GM19238 (cell line): ENCODE measurements around the gene NR5A2.

Experiments used
- DNase-seq: peaks from one replicate; pipeline ENCODE4 v3.0.0; 2011; ENCODE audit warnings: low spot score; ENCODE audit not compliant: insufficient read length

The NR5A2 gene

GRCh38 chr1:200027264-200027823 lies at the start of gene NR5A2:
NR5A2 (plus strand) TSS chr1:200027710; CDS start chr1:200027848, 138 bp downstream.
- DNase-seq, result no peak

- no peak for DNase-seq
Measured at GRCh38 chr1:199978408-199978940, 49.0 kb upstream of the NR5A2 start.

GRCh38 chr1:199979071-199979470 lies 48.4 kb upstream of the NR5A2 start:
- no peak for DNase-seq

GRCh38 chr1:199981584-199981983 lies 45.9 kb upstream of the NR5A2 start:
- DNase-seq, result no peak

GRCh38 chr1:199982606-199983005 lies 44.9 kb upstream of the NR5A2 start:
- no peak for DNase-seq

- no peak for DNase-seq
Measured at GRCh38 chr1:199983531-199983930, 44.0 kb upstream of the NR5A2 start.

- DNase-seq, result no peak
Measured at GRCh38 chr1:199995096-199995685, 32.3 kb upstream of the NR5A2 start.

- no peak for DNase-seq
Measured at GRCh38 chr1:200005165-200005564, 22.3 kb upstream of the NR5A2 start.

GRCh38 chr1:200006711-200007110 lies 20.8 kb upstream of the NR5A2 start:
- no peak for DNase-seq

- no peak for DNase-seq
Measured at GRCh38 chr1:200015811-200016210, 11.7 kb upstream of the NR5A2 start.

- no peak for DNase-seq
Measured at GRCh38 chr1:200021577-200022238, 5.8 kb upstream of the NR5A2 start.

GRCh38 chr1:200022239-200022804 lies 5.2 kb upstream of the NR5A2 start:
- no peak for DNase-seq

GRCh38 chr1:200028586-200029034 lies 1.1 kb downstream of the NR5A2 start:
- DNase-seq, result no peak

- DNase-seq, result no peak
Measured at GRCh38 chr1:200029035-200029821, 1.7 kb downstream of the NR5A2 start.

- no peak for DNase-seq
Measured at GRCh38 chr1:200029822-200030152, 2.3 kb downstream of the NR5A2 start.

GRCh38 chr1:200030791-200031190 lies 3.3 kb downstream of the NR5A2 start:
- DNase-seq, result no peak

- DNase-seq, result no peak
Measured at GRCh38 chr1:200033511-200034261, 6.2 kb downstream of the NR5A2 start.

GRCh38 chr1:200034262-200034557 lies 6.7 kb downstream of the NR5A2 start:
- no peak for DNase-seq

GRCh38 chr1:200034761-200035396 lies 7.4 kb downstream of the NR5A2 start:
- no peak for DNase-seq

- DNase-seq, result no peak
Measured at GRCh38 chr1:200035397-200035955, 8.0 kb downstream of the NR5A2 start.
